ENCODE results near the gene FOXN3.
A peak's percentile ranks its signal among the peaks of the same experiment; 100 is the strongest.

Gene FOXN3, protein sequence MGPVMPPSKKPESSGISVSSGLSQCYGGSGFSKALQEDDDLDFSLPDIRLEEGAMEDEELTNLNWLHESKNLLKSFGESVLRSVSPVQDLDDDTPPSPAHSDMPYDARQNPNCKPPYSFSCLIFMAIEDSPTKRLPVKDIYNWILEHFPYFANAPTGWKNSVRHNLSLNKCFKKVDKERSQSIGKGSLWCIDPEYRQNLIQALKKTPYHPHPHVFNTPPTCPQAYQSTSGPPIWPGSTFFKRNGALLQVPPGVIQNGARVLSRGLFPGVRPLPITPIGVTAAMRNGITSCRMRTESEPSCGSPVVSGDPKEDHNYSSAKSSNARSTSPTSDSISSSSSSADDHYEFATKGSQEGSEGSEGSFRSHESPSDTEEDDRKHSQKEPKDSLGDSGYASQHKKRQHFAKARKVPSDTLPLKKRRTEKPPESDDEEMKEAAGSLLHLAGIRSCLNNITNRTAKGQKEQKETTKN

DNA sequence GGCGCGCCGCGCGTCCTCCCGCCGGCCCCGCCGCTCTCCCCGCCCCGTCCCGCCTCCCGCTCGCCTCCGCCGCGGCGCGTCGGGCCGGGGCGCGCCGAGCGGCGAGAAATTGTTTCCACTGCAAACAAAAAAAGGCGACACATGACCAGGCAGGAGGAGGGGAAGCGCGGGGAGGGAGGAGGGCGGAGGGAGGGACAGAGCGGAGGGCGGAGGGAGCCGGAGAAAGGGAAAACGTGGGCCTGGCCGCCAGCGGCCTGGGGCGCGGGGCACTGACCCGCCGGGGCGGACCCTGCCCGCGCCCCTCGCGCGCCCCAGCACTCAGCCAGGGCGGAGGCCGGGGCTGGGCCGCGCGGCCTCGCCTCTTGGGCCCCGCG lies at the start of gene FOXN3:
Gene FOXN3 (minus strand): TSS at position 143 of the 374 bp plus-strand sequence. CDS start 4,757 bp downstream, outside the sequence.
- peak; percentile 79 to 96 (median 91) for DNase-seq
- intact Hi-C loops (cut with DNase I) = loop anchor here (10.0 kb wide), 1 partner anchor 498 kb away; no protein-coding TSS in a partner anchor

DNA sequence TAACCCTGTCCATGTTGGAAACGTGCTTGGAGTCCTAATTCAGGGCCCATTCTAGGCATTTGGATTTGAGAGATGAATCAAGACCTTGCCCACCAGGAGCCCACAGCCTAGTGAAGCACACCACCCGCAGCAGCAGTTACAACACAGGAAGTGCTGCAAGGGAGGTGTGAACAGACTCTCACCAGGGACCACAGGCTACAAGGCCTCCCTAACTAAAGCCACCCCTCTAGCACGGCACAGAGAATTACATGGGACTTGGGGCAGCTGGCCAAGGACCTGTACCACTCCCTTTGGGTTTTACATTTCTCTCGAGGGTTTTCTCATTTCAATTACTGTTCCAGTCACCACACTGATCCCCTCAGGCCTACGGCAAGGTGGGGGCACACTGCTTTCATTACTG lies 49.5 kb upstream of the FOXN3 start:
- intact Hi-C loops (cut with DNase I) = no loop called here
- DNase-seq = no peak

GRCh38 chr14:89465876-89466275 lies 48.8 kb upstream of the FOXN3 start:
- intact Hi-C loops (cut with DNase I) = no loop called here
- DNase-seq = no peak

- no peak for DNase-seq
- intact Hi-C loops (cut with DNase I) = no loop called here
These were observed 44.2 kb upstream of the FOXN3 start for GRCh38 chr14:89461256-89461655.

DNA sequence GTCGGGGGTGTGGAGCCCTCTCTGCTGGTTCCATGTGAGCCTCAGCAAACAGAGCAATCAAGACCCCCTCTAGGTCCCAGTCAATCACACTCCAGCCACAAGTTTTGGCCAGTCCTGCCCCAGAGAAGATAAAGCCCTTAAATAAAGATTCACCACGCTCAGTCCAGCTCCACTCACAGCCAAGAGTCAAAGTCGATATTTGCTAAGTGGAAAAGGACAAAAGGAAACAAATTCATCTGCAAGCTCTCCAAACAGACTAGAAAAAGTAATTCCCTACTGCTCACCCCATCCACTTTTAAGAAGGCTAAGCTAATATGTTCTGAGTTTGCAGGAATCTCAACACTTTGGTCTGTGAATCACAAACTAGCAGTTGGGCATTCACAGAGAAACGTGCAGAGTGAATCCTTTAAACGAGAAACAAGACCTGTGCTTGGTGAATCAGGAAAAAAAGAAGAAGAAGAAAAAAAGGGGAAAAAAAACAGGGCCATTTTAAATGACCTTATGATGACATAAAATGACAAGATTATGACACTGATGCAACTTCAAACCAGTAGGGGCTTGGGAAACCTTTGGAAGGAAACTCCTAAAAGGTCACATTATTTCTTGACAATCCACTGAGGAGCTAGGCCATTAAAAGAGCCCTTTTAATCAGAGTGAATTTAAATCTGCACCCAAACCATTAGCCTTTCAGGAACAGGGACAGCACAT lies 41.8 kb upstream of the FOXN3 start:
- DNase-seq = no peak
- intact Hi-C loops (cut with DNase I) = no loop called here

DNA sequence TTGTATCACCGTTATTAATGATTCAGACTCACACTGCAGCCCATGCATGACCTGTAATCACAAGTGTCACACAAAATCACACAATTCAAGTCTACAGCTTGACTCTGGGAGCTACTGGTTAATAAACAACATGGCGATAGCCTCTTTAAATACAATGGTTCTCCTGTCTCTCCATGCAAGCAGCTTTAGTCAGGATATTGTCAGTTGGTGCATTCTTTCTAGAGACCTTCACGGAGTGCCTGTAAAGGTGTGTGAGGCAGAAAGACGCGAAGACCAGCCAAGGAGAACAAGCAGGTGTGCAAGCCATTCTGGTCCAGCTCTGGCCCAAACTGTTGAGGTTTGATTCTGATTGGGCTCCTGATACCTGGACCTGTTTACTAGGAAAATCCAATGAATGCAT lies 40.0 kb upstream of the FOXN3 start:
- DNase-seq = no peak
- intact Hi-C loops (cut with DNase I) = no loop called here

DNA sequence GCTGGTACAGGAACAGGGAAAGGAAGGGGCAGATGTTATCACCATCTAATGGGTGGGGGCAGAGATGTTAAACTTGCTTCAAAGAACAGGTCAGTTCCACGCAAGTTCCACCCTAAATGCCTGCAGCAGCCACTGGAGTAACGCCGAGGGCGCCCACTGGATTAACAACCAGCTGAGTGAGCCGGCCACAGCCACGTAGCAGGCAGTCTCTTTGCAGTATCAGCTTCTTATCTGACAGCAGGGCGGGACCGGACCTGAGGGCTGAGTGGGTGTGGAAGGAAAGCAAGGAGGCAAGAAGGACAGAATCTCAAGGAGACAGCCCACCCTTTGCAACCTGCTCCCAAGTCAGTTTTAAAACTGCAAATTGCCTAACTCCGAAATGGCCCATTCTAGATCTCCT lies 38.4 kb upstream of the FOXN3 start:
- peak in 15 of 42 donors; percentile 13 to 57 (median 21) for DNase-seq
- intact Hi-C loops (cut with DNase I) = no loop called here

DNA sequence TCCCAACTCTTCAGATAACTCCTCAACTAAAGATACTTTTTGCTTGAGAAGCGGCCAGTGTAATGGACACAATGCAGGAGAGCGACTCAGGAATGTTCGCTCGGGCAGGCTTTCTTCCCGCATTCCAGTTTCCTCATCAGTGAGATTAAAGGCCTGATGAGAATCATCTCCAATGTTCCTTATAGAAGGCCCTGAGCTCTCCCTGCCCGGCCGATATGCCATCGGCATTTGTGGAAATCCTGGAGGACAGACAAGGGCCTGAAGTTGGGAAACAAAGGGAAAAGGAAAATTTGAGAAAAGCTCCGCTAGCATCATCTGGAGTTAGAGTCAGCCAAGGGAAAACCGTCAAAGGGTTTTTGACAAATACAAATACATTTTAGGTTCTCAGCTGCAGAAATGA lies 38.0 kb upstream of the FOXN3 start:
- intact Hi-C loops (cut with DNase I) = no loop called here
- no peak for DNase-seq

GRCh38 chr14:89452281-89452680 lies 35.2 kb upstream of the FOXN3 start:
- intact Hi-C loops (cut with DNase I) = no loop called here

GRCh38 chr14:89451229-89451628 lies 34.2 kb upstream of the FOXN3 start:
- no peak for DNase-seq
- intact Hi-C loops (cut with DNase I) = no loop called here

More at GRCh38 chr14:89452281-89452680, 35.2 kb upstream of the FOXN3 start:
- DNase-seq = no peak

GRCh38 chr14:89447182-89447944 lies 30.3 kb upstream of the FOXN3 start:
- DNase-seq = no peak
- intact Hi-C loops (cut with DNase I) = no loop called here

- intact Hi-C loops (cut with DNase I) = no loop called here
- DNase-seq = no peak
These were observed 28.4 kb upstream of the FOXN3 start for GRCh38 chr14:89445273-89445973.

DNA sequence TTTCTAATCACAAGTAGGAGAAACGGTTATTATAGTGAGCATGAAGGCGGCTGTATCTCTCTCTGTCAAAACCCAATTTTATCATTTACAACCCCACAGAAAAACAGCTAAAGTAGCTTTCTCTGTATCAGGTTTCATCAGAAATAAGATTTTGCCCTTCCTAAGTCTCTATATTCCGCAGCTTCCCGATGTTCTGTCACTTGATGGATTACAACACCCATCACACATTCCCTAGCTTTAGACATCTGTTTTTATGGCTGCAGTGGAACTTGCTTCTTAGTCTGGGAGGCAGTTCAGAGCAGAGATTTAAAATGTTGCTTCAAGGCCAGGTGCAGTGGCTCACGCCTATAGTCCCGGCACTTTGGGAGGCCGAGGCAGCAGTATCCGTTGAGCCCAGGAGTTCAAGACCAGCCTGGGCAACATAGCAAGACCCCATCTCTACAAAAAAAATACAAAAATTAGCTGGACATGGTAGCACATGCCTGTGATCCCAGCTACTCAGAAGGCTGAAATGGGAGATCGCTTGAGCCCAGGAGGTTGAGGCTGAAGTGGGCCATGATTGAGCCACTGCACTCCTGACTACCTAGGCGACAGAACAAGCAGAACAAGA lies 27.6 kb upstream of the FOXN3 start:
- DNase-seq = no peak

DNA sequence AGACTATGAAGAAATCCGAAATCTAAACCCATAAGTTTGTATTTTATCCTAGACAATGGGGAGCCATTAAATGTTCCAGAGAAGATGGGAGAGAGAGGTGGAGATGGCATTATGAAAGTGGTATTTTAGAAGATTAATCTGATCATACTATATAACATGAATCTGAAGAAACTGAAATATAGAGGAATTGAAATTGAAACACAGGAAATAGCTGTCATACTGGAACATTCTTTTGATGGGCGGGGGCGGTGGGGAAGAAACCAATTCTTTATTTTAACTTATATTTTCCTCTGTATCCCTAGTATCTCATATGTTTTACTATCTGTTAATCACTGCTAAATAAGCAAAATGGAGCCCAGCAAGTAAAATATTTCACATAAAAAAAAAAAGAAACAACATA lies 27.0 kb upstream of the FOXN3 start:
- no peak for DNase-seq
- intact Hi-C loops (cut with DNase I) = no loop called here

More for the DNA sequence above, 27.6 kb upstream of the FOXN3 start:
- intact Hi-C loops (cut with DNase I) = no loop called here

GRCh38 chr14:89443042-89443629 lies 26.1 kb upstream of the FOXN3 start:
- intact Hi-C loops (cut with DNase I) = no loop called here
- no peak for DNase-seq

DNA sequence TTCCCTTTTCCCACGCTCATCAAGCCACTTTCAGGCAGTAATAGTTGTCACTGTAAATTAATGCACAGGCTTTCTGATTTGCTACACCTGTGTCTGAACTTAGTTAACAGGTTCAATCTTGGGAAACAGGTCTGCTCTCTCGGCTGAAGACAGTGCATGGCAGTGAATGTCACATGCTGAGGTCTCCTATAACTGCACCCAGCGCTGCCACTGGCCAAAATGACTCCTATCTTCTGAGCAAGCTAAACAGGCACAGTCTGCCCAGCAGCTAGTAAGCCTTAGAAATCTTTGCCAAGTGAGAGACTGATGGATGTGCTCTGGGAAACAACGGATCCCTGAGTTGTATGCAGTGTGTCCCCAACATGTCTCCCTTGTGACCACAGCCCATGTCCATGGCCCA lies 25.2 kb upstream of the FOXN3 start:
- intact Hi-C loops (cut with DNase I) = no loop called here
- DNase-seq = no peak

- DNase-seq = no peak
- intact Hi-C loops (cut with DNase I) = no loop called here
These were observed 24.2 kb upstream of the FOXN3 start for GRCh38 chr14:89440986-89441909.
